Thyroid gland (tissue), 4 donors: ENCODE measurements around the gene PAX7. TPM values are rescaled to one million over a fixed set of nuclear protein-coding genes. Genes with fewer than 3 reads are reported as not detected.

Source experiments
- DNase-seq, 2 donors: peaks; one replicate each; pipeline ENCODE4 v3.0.0-alpha.2; 2019
- H3K27ac ChIP-seq, 3 donors: fragments of 200-600 bp; sonication (generic); 1 replicate in 2 of 3; 2 replicates in 1 of 3; pipeline ENCODE4 v1.5.1; 2016 to 2019; ENCODE audit warnings: mild to moderate bottlenecking in 1 of 3, moderate library complexity in 1 of 3
- H3K27me3 ChIP-seq: fragments of 200-600 bp; sonication (generic); one replicate; pipeline ENCODE4 v1.5.1; 2019
- H3K36me3 ChIP-seq, 2 donors: fragments of 200-600 bp; sonication (generic); one replicate each; pipeline ENCODE4 v1.5.1; 2016 to 2019
- H3K4me1 ChIP-seq, 2 donors: fragments of 200-600 bp; sonication (generic); one replicate each; pipeline ENCODE4 v1.5.1; 2017 to 2019
- H3K4me3 ChIP-seq, 3 donors: fragments of 200-600 bp; sonication (generic); replicated peaks in 1 of 3; 1 replicate in 2 of 3; 2 replicates in 1 of 3; pipeline ENCODE4 v1.5.1; 2016; ENCODE audit warnings: mild to moderate bottlenecking in 1 of 3
- H3K9me3 ChIP-seq: fragments of 200-600 bp; sonication (generic); one replicate; pipeline ENCODE4 v1.5.1; 2017
- POLR2A ChIP-seq, 2 donors: fragments of 450-650 bp; IDR thresholded peaks; one replicate each; pipeline ENCODE4 v1.6.1; 2017; ENCODE audit warnings: antibody characterized with exemption in 2 of 2, mild to moderate bottlenecking in 2 of 2, moderate library complexity in 1 of 2
- WGBS, 2 donors: methylation state at CpG; one replicate each; pipeline ENCODE4 v1.1.5; 2017; 5-methylcytosine and 5-hydroxymethylcytosine counted together
- intact Hi-C: fragments of 100-400 bp; cut with DNase I; formaldehyde crosslinking; loops from one replicate; pipeline ENCODE4 v1.15.1; 2023
- total RNA-seq, 4 donors: library from RNA; depleted of rRNA; stranded (reverse); fragments of >200 nt; gene quantifications; one replicate each; pipeline ENCODE4 v1.2.3, GENCODE V29; 2016
- TF ChIP-seq, protein P1 (sequence below), 6 experiments: fragments of 200-600 bp in 3 of 6; fragments of 450-650 bp in 3 of 6; sonication (generic) in 3 of 6; IDR thresholded peaks; one replicate each; pipeline ENCODE4 v1.5.1; 2016 to 2019; ENCODE audit warnings: antibody characterized with exemption in 6 of 6, mild to moderate bottlenecking in 2 of 6, inconsistent platforms in 1 of 6, moderate library complexity in 1 of 6

The PAX7 gene
- total RNA-seq, 4 donors from 2014 or later: 0.78 TPM; not detected in 3

GRCh38 chr1:18644973-18645746 lies 14.5 kb downstream of the PAX7 start:
- WGBS, 2 donors: 6 to 8% methylated on average over 16 to 28 of the region's 46 CpGs
- H3K4me3 ChIP-seq: no peak overlapping the region
- H3K36me3 ChIP-seq: no peaks in the 10 kb centered on the region
- H3K27ac ChIP-seq: no peak overlapping the region
- H3K27me3 ChIP-seq: peaks cover 53% of the 10 kb centered on the region
- H3K4me1 ChIP-seq: peaks cover 8 to 25% of the 10 kb centered on the region in 2 donors
- intact Hi-C loops: no loop called here
- no peak for TF ChIP-seq POLR2A (IDR thresholded peaks at IDR 0.05)
- TF ChIP-seq, protein P1, sequence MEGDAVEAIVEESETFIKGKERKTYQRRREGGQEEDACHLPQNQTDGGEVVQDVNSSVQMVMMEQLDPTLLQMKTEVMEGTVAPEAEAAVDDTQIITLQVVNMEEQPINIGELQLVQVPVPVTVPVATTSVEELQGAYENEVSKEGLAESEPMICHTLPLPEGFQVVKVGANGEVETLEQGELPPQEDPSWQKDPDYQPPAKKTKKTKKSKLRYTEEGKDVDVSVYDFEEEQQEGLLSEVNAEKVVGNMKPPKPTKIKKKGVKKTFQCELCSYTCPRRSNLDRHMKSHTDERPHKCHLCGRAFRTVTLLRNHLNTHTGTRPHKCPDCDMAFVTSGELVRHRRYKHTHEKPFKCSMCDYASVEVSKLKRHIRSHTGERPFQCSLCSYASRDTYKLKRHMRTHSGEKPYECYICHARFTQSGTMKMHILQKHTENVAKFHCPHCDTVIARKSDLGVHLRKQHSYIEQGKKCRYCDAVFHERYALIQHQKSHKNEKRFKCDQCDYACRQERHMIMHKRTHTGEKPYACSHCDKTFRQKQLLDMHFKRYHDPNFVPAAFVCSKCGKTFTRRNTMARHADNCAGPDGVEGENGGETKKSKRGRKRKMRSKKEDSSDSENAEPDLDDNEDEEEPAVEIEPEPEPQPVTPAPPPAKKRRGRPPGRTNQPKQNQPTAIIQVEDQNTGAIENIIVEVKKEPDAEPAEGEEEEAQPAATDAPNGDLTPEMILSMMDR (IDR thresholded peaks at IDR 0.05): no peak
- DNase-seq: no peak
- H3K9me3 ChIP-seq: no peaks in the 10 kb centered on the region

DNA sequence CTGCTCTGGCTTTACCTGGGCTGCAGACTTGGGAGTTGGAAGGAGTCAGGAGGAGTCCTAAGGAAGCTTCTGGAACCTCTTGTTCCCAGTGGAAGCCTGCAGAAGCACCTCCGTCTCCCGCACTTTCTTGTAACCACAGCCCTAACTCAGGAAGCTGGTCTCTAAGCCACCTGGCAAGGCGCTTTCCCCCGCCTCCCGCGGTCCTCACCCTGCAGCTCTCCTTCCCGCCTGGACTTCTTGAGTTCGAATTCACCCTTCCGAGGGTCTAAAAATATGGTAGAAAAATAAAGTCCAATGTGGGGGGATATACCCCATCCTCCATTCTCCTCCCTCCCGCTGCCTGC lies 15.1 kb downstream of the PAX7 start:
- peaks cover 55% of the 10 kb centered on the region for H3K27me3 ChIP-seq
- WGBS, 2 donors: 6% methylated on average over 10 of the region's 10 CpGs
- H3K36me3 ChIP-seq: no peaks in the 10 kb centered on the region
- intact Hi-C loops: no loop called here
- H3K4me1 ChIP-seq: peaks cover 8 to 25% of the 10 kb centered on the region in 2 donors
- H3K4me3 ChIP-seq: no peak overlapping the region
- TF ChIP-seq POLR2A (IDR thresholded peaks at IDR 0.05): no peak
- TF ChIP-seq, protein P1 (IDR thresholded peaks at IDR 0.05): no peak
- no peaks in the 10 kb centered on the region for H3K9me3 ChIP-seq
- no peak overlapping the region for H3K27ac ChIP-seq
- DNase-seq: no peak

- 3 to 4% methylated on average over 25 to 28 of the region's 35 CpGs for WGBS, 2 donors
- intact Hi-C loops: no loop called here
- TF ChIP-seq, protein P1 (IDR thresholded peaks at IDR 0.05): no peak
- no peak for TF ChIP-seq POLR2A (IDR thresholded peaks at IDR 0.05)
- Histone ChIP-seq H3K27ac (no peak overlapping the region), H3K36me3 (no peaks in the 10 kb centered on the region), H3K27me3 (peaks cover 55% of the 10 kb centered on the region), H3K4me1 (peaks cover 8 to 25% of the 10 kb centered on the region in 2 donors), H3K4me3 (peak overlapping the region in 1 of 3 donors; percentile 10), H3K9me3 (no peaks in the 10 kb centered on the region)
- peak in 1 of 2 donors; percentile 10 for DNase-seq
Observed at GRCh38 chr1:18646091-18646785, 15.6 kb downstream of the PAX7 start.

GRCh38 chr1:18646786-18647410 lies 16.3 kb downstream of the PAX7 start:
- Histone ChIP-seq H3K27me3 (peaks cover 53% of the 10 kb centered on the region), H3K27ac (no peak overlapping the region), H3K36me3 (no peaks in the 10 kb centered on the region), H3K9me3 (no peaks in the 10 kb centered on the region), H3K4me1 (peaks cover 8 to 25% of the 10 kb centered on the region in 2 donors), H3K4me3 (peak overlapping the region in 1 of 3 donors; percentile 10)
- 3 to 5% methylated on average over 26 to 27 of the region's 48 CpGs for WGBS, 2 donors
- no peak for DNase-seq
- intact Hi-C loops: no loop called here
- TF ChIP-seq POLR2A (IDR thresholded peaks at IDR 0.05): no peak
- TF ChIP-seq, protein P1 (IDR thresholded peaks at IDR 0.05): no peak
